IPS-18c (cell line): Measurements from ENCODE around the gene SKAP1.

Experiments
- H3K4me3 ChIP-seq: 2 replicates; pipeline ENCODE4 v1.7.0; 2013; ENCODE audit warnings: low read depth, mild to moderate bottlenecking, low read length, moderate library complexity; ENCODE audit not compliant: insufficient read depth
- H3K9me3 ChIP-seq: one replicate; pipeline ENCODE4 v1.6.1; 2013; ENCODE audit warnings: mild to moderate bottlenecking, low read length, moderate library complexity; ENCODE audit not compliant: control insufficient read depth, insufficient read depth

SKAP1 gene

GRCh38 chr17:48148854-48149786 lies 280.9 kb downstream of the SKAP1 start:
- no peak overlapping the region for H3K4me3 ChIP-seq
- H3K9me3 ChIP-seq = no peaks in the 10 kb centered on the region

DNA sequence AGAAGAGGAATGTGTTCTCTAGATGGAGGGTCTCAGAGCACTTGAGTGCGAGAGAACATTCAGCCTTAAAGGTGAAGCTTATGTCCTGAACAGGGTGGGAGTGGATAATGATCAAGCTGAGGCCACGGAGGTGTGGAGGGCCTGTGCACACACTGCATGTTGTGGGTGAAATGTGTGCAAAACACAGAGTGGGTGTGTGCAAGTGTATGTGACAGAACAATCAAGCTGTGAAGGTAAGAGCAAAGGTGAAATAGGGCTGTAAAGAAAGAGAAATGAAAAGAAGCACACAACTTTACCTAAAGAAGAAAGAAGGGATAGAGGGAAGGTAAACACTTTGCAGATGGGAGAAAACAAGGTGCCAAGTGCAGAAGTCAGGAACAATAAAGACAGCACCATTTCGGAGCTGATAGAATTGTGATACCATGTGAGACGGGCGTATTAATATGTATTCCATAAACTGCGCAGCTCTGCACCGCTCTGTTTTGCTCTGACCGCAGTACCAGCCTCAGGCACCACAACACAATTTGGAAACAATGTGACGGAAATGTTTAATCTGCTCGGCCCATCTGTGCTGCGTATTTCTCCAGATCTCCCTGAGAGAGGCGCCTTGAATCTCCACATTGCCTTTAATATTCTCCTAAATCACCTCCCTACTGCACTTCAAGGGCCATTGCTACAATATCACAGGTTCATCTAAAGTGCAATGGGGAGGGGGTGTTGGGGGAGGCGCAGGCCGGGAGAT lies 281.8 kb downstream of the SKAP1 start:
- Histone ChIP-seq H3K9me3 (no peaks in the 10 kb centered on the region), H3K4me3 (no peak overlapping the region)

DNA sequence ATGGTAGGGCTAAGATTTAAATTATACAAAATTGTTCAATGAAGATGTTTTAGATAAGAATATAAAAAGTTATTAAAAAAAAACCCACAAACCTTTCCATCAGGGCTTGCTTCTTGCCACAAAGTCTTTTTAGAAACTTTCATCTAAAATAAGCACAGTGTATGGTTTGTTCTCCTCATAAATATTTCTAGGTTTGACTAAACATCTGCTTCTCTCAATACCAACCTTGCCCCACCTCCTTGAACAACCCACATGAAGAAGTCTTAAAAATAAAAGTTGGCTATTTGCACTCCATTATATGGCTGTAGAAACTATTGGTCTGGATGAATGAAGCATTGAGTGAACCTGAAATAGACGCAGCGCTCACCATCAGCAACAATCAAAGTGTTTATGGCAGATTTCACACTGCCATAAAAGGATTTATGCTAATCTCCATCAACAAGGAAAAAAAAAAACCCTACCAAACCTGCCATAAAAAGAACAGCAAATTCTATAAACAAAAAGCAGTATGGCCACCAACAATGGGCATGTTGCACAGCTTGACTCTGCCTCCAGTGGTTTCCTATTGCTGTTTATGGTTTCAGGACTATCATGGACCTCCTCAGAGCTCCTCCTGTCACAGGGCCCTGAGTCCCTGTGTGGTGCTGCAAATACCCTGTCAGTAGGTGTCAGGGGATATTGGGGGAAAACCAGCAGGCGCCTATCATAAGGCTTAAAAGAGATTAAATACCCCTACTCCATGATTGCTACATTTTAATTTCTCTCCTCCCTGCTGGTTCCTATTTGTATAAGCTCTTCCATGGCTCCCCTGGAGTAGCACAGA lies 284.8 kb downstream of the SKAP1 start:
- Histone ChIP-seq H3K9me3 (no peaks in the 10 kb centered on the region), H3K4me3 (no peak overlapping the region)

- no peaks in the 10 kb centered on the region for H3K9me3 ChIP-seq
These were observed 285.8 kb downstream of the SKAP1 start for GRCh38 chr17:48144231-48144630.

DNA sequence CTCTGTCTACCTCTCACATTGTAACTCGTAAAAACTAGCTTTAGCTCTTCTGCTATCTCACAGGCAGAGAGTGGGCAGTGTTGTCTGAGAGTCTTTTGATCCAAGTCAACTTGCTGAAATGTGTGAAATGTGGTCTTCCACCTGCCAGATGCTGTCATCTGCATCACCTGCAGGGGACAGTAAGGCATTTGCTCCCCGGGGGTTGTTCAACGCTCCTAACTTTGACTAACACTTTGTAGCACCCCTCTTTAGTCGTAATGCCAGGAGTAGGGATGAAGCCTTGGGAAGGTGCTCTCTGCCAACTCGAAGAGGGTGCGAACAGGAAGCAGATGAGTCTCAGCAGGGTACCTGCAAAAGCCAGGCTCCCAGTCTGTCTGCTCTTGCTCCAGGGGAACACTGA lies 286.4 kb downstream of the SKAP1 start:
- H3K9me3 ChIP-seq = no peaks in the 10 kb centered on the region

More at GRCh38 chr17:48144231-48144630, 285.8 kb downstream of the SKAP1 start:
- no peak overlapping the region for H3K4me3 ChIP-seq

DNA sequence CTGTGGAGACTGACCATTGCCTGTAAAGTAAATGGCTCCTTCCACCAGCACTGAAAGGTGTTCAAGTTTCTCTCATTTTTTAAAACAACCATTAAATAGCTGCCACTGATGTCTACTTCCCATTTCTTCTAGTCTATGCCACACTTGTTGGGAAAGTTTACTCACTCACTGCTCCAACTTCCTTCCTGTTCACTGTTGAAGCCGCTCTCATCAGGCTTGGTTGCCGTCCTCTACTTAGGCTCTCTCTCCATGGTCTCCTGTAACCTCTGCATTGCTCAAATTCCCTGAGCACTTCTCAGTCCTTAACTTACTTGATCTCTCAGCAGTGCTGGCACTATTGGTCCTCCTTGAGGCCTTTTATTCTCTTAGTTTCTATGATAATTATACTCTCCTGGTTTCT lies 290.1 kb downstream of the SKAP1 start:
- no peaks in the 10 kb centered on the region for H3K9me3 ChIP-seq

More for the DNA sequence above, 286.4 kb downstream of the SKAP1 start:
- no peak overlapping the region for H3K4me3 ChIP-seq

DNA sequence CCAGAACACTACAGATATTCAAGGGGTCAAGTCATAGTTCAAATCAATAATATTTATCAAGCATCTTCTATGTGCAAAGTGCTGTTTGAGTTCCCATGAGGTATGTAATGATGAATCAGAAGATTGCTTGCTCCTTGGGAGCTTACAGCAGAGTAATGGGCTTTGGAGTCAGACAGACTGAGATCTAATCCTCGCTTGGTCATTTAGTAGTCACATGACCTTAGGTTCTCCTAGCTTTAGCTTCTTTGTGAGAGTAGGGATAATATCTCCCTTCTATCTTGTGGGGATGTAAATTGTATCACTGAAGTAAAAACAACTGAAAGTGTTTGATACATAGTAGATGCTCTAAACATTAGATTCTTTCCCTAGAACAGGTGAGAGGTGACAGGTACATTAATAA lies 292.4 kb downstream of the SKAP1 start:
- no peaks in the 10 kb centered on the region for H3K9me3 ChIP-seq
- H3K4me3 ChIP-seq = no peak overlapping the region

More for the DNA sequence above, 290.1 kb downstream of the SKAP1 start:
- no peak overlapping the region for H3K4me3 ChIP-seq

DNA sequence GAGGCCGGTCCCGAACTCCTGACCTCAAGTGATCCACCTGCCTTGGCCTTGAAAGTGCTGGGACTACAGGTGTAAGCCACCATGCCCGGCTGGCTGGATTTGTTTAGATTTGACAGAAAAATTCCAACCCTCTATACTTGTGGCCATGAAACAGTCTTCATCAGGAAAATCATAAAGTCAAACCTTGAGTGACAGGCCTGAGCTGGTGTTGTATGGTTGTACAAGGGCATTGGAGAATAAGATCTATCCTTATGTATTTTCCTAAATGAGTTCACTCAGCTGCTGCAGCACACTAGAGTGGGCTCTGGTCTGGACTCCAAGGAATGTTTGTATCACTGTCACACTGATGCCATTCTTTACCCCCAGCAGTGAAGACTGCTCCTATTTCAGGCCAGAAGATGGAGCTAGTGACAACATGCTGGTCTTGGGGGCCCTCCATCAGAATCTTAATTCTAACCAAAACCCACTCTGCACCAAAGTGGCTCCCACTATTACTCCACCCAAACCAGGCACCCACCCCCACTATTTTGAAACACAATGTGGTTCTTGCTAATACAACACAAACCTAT lies 295.0 kb downstream of the SKAP1 start:
- Histone ChIP-seq H3K9me3 (no peaks in the 10 kb centered on the region), H3K4me3 (no peak overlapping the region)

DNA sequence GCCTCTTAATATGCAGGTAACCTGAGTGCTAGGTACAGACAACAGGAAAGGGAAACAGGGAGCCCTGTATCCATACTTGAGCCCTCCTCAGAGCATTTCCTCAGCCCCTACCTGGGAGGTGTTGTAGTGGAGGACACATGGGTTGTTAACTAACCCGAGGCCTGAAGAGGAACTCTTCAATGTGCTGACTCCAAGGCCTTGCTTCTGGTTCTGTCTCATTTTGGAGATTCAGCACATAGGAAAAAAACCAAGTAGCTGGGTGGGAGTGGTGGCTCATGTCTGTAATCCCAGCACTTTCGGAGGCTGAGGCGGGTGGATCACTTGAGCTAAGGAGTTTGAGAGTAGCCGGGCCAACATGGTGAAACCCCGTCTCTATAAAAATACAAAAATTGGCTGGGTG lies 297.6 kb downstream of the SKAP1 start:
- no peaks in the 10 kb centered on the region for H3K9me3 ChIP-seq

DNA sequence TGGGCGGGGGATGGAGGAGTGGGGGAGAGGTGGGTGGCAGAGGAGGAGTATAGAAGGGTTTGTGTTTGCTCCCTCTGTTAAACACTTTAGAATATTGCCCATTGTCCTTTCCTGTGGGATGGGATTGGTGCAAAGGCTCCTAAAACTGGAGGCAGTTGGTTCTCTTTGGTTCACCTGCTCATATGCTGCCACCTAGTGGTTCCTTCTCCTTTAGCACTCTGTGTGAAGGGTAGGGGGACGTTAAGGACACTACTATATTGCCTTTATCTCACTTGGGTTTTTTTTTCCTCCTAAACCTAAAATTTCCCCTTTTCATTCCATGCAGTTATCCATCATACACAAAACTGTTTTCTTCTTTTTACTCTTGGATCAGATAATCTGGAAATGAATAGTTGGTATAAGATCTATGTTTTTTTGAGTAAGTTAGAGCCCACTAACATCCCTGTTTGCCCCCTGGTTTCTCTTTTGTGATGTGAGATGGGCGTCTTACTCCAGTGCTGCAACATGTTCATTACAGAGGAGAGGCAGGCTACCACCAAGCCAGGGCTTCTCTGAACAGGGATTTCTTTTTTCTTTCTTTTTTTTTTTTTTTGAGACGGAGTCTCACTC lies 298.7 kb downstream of the SKAP1 start:
- Histone ChIP-seq H3K9me3 (no peaks in the 10 kb centered on the region), H3K4me3 (no peak overlapping the region)

More for the DNA sequence above, 297.6 kb downstream of the SKAP1 start:
- no peak overlapping the region for H3K4me3 ChIP-seq

GRCh38 chr17:48129981-48130380 lies 300.0 kb downstream of the SKAP1 start:
- no peak overlapping the region for H3K4me3 ChIP-seq
- H3K9me3 ChIP-seq = no peaks in the 10 kb centered on the region

DNA sequence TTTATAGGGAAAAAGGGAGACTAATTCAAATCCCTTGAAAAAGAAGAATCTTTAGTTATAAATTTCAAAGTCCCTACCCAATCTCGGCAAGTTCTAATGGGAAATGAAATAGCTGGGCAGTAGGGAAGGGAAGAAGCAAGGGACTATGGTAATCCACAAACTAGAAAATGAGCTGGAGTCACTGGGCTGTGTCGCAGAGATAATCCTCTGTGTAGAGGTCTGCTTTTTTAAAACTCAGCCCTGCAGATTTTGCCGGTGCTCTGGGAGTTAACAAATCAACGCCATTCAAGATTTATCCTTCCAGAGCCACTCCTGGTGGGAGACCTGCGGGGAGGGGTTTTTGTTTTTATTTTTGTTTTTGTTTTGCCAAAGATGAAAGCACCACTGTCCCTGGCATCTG lies 301.6 kb downstream of the SKAP1 start:
- Histone ChIP-seq H3K9me3 (no peaks in the 10 kb centered on the region), H3K4me3 (no peak overlapping the region)

DNA sequence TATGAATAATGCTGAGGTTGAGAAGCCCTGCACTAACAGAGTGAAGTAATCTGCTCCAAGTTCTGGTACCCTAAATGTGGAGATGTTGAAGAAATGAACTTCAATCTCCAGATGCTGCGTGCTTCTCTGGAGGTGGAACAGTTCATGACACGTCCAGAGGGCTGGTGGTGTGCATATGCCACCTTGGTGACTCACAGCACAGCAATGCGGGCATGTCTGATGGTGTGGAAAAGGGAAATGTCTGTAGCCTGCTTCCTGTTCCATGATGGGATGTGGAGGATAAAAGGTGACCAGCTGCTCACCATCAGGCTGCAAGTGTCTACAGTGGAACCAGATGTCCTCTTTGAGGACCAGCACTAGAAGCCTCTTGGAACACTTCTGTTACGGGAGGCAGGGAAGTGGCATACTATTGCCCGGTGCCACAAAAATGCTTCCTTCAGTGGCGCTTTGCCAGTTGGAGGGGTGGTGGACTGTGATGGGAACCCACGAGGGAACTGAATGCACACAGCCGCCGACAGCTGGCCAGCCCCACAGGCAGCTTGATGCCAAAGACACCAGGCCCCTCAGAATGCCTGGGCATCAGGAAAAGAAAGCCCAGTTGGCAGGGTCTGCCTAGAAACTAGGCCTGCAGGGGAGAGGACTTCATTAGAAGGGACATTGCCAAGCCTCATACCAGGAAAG lies 302.5 kb downstream of the SKAP1 start:
- H3K4me3 ChIP-seq = no peak overlapping the region
- no peaks in the 10 kb centered on the region for H3K9me3 ChIP-seq

DNA sequence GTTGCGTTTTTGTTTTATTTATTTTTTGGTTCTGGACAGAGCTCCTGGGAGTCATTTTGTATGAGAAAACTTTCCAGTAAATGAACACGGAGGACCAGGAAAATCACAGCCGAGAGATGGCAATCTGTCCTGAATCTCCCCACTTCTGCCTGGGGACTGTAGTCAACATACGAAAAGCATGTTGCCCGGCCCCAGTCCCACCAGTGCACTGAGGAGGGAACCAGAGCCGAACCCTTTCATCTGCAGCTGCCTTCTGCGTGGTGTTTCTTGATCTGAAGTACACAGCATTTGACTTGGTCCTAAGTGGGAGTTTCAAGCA lies 303.5 kb downstream of the SKAP1 start:
- no peak overlapping the region for H3K4me3 ChIP-seq
- no peaks in the 10 kb centered on the region for H3K9me3 ChIP-seq

DNA sequence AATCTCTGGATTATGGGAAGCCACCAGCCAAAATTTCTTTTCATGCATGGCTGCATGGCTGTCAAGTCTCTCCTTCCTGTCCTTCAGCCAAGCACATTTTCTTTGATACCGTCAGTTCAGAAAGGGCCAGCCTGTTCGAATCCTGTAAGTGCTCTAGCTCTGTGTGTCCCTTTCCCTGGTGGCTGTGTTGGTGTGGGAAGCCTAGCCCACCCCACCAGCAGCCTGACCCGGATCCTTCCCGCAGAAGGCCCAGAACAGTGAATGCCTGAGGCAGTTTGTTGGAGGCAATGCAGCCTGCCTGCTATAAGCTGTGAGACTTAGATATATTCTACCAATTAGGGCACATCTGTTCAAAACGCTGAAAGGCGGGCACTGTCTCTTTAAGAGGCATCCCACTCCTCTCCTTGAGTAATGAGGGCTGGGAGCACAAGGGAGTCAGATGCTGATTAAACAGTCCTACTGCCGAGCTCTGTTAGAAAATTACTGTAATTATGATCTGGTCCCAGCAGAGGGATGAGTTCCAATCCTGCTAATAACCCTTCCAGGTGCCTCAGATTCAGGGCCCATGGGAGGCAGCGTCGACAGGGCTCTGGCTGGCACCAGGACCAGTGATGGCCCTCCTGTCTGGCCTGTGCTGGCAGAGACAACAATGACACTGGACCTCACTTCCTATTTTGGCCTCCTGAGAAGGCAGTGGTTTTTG lies 304.0 kb downstream of the SKAP1 start:
- H3K9me3 ChIP-seq = peaks cover 2% of the 10 kb centered on the region
- no peak overlapping the region for H3K4me3 ChIP-seq
